ENCODE results near the gene SFMBT1.

Gene SFMBT1

DNA sequence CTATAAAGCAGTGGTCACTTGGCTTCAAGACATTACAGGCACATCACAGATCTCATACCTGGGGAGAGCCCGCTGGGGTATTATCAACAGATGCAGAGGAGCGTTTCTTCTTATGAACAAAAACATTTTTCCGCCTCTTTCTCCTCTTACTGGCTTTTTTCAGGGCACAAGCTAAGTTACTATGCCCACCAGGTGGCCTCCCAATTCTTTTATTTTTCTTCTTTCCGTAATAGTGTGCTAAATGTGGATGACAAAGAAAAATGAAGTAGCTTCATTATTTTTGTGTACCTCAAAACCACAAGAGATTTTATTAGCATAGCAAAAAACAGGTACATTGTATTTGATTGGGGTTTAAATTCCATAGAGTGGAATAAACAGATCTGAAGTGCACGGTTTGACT is 138.4 kb downstream of the SFMBT1 start:
- in situ Hi-C loops (cut with MboI; ENCODE audit: low sequenced_read_pairs, unreplicated experiment), result no loop called here
- no peak for DNase-seq (ENCODE audit: low spot score)
- TF ChIP-seq, protein P1, sequence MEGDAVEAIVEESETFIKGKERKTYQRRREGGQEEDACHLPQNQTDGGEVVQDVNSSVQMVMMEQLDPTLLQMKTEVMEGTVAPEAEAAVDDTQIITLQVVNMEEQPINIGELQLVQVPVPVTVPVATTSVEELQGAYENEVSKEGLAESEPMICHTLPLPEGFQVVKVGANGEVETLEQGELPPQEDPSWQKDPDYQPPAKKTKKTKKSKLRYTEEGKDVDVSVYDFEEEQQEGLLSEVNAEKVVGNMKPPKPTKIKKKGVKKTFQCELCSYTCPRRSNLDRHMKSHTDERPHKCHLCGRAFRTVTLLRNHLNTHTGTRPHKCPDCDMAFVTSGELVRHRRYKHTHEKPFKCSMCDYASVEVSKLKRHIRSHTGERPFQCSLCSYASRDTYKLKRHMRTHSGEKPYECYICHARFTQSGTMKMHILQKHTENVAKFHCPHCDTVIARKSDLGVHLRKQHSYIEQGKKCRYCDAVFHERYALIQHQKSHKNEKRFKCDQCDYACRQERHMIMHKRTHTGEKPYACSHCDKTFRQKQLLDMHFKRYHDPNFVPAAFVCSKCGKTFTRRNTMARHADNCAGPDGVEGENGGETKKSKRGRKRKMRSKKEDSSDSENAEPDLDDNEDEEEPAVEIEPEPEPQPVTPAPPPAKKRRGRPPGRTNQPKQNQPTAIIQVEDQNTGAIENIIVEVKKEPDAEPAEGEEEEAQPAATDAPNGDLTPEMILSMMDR (IDR thresholded peaks at IDR 0.05; ENCODE audit: borderline replicate concordance, control extremely low read depth, extremely low read depth, insufficient read depth, missing control alignments), result no peak

DNA sequence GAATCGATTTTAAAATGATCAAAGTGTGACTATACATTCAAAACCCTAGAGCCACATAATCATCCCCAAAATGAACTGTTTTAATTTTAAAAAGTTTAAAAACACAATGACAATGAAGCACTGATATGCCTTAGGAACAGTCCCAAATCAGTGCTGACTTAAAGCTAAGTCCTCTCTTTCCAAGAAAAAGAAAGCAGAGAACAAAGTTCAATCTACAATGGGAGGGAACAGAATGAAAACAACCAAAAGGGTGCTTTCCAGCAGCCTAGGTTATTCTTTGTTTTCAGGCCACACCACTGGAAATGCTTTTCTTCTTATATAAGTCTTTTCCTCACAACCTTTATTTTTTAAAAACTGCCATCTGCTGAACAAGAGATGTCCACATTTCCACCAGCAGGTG is 141.3 kb downstream of the SFMBT1 start:
- in situ Hi-C loops (cut with MboI; ENCODE audit: low sequenced_read_pairs, unreplicated experiment), result no loop called here
- DNase-seq (ENCODE audit: low spot score), result no peak
- TF ChIP-seq, protein P1 (IDR thresholded peaks at IDR 0.05; ENCODE audit: borderline replicate concordance, control extremely low read depth, extremely low read depth, insufficient read depth, missing control alignments), result no peak

GRCh38 chr3:52904000-52904399 is 141.9 kb downstream of the SFMBT1 start:
- in situ Hi-C loops (cut with MboI; ENCODE audit: low sequenced_read_pairs, unreplicated experiment), result no loop called here
- TF ChIP-seq, protein P1 (IDR thresholded peaks at IDR 0.05; ENCODE audit: borderline replicate concordance, control extremely low read depth, extremely low read depth, insufficient read depth, missing control alignments), result no peak
- DNase-seq (ENCODE audit: low spot score), result no peak

DNA sequence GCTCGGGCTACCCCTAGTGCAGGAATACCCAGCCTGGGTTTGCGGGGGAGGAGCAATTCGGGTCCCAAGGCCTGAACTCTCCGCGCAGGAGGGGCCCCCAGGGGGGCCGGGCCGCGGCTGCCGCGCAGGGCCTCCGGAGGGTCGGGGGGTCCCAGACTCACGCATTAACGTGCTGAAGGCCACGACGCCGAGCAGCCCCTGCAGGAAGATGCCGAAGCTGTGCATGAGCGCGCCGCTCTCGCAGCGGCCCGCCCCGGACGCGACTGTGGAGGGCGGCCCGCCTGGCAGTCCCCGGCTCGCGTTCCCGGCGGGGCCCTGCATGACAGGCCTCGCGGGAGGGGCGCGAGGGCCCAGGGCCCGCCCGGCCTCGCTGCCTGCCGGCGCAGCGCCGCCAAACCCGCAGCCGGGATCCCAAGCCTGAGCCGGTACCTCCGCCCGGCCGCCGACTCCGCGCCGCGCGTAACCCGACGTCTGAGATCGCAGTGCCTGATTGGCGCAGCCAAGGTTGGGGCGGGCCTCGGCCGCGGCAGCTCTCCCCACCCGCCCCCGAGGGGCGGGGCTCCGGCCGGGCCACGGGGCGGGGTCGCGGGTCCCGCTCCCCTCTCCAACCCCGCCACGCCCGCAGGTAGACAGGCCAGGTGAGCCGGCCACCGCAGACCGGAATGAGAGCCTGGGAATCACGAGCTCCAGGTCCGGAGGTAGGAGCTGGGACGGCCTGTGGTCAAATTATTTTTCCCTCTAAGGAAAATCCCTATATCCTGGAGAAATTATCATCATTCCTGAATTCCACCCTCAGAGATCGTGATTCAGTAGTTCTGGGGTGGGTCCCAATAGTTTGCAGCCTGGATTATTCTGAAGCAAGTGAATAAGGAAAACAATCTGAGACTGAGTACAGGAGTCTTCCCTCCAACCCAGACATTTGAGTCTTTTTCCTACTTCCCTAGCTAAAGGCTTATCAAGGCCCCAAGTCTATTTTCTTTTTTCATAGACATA is 148.4 kb downstream of the SFMBT1 start, which contains the start of gene STIMATE:
Gene STIMATE (minus strand): TSS at position 419 of the 993 bp plus-strand sequence. CDS start 98 bp downstream, at position 321.
- in situ Hi-C loops (cut with MboI; ENCODE audit: low sequenced_read_pairs, unreplicated experiment), result no loop called here
- TF ChIP-seq, protein P1 (IDR thresholded peaks at IDR 0.05; ENCODE audit: borderline replicate concordance, control extremely low read depth, extremely low read depth, insufficient read depth, missing control alignments), result no peak
- peak; percentile 97 for DNase-seq (ENCODE audit: low spot score)

DNA sequence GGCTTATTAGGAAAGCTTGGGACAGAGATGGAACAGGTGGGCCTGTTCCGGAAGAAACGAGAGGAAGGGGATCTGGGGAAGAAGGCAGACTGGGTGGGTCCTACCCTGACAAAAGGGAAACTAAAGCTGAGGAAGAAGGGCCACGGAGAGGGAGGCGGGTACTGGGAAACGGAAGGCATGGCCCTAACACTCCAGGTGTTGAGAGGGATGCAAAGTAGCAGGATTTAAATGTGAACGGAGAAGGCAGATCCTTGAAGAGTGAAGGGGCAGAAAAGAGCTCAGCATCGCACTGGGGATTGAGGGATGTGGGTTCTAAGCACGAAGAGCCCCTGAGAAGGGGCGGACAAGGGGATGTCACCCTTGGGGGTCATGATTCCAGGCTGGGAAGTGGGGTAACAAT is 149.3 kb downstream of the SFMBT1 start:
- TF ChIP-seq, protein P1 (IDR thresholded peaks at IDR 0.05; ENCODE audit: borderline replicate concordance, control extremely low read depth, extremely low read depth, insufficient read depth, missing control alignments), result no peak
- in situ Hi-C loops (cut with MboI; ENCODE audit: low sequenced_read_pairs, unreplicated experiment), result no loop called here
- no peak for DNase-seq (ENCODE audit: low spot score)

DNA sequence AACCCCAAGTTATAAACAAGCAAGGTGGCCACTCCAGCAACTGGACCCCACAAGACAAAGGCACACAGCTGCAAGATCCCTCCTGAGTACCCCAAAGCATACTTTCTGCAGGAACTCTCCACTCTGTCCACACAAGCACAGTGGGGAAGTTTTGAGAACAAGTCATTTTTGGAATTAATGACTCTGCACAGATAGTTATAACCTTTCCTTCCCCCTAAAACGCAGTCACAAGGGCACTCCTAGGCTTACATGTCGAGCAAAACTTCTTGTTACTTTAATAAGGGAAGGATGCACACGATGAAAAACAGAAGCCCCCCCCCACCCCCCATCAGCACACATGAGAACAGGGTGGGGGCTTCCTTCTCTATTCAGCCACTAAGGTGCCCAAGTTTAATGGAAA is 149.7 kb downstream of the SFMBT1 start:
- in situ Hi-C loops (cut with MboI; ENCODE audit: low sequenced_read_pairs, unreplicated experiment), result no loop called here
- TF ChIP-seq, protein P1 (IDR thresholded peaks at IDR 0.05; ENCODE audit: borderline replicate concordance, control extremely low read depth, extremely low read depth, insufficient read depth, missing control alignments), result no peak
- DNase-seq (ENCODE audit: low spot score), result no peak
